Activated effector memory CD4-positive, alpha-beta T cell treated with anti-CD3 and anti-CD28 coated beads, Interleukin-2, amount 50 U/mL, for 16 hours (primary cell): ENCODE measurements around the gene KRT83.
A peak's percentile ranks its signal among the peaks of the same experiment; 100 is the strongest.
"Not testable (repeated sequence)": the region's sequence is repeated elsewhere in the genome, so short reads cannot be mapped to it uniquely, and the experiment has no call there.

Experiments used
- DNase-seq: peaks from one replicate; pipeline ENCODE4 v3.0.0-alpha.2; 2020

KRT83 gene

DNA sequence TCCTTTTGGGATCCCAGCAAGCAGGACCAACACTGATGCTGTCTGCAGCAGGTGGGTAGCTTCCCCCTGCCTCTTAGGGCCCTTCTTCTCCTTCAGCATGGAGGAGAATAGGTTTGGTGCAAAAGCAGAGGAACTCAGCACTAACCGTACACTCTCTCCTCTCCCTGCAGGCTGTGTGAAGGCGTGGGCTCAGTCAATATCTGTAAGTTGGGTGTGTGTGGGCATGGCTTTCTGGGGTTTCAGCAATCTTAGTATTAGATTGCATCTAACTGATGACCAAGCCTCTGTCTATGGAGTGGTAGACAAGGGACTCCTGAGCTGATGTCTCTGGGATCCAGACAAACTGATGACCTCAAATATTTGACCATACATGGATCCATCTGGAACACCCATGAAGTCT, 31.8 kb upstream of the KRT83 start:
- DNase-seq = peak; percentile 30

DNA sequence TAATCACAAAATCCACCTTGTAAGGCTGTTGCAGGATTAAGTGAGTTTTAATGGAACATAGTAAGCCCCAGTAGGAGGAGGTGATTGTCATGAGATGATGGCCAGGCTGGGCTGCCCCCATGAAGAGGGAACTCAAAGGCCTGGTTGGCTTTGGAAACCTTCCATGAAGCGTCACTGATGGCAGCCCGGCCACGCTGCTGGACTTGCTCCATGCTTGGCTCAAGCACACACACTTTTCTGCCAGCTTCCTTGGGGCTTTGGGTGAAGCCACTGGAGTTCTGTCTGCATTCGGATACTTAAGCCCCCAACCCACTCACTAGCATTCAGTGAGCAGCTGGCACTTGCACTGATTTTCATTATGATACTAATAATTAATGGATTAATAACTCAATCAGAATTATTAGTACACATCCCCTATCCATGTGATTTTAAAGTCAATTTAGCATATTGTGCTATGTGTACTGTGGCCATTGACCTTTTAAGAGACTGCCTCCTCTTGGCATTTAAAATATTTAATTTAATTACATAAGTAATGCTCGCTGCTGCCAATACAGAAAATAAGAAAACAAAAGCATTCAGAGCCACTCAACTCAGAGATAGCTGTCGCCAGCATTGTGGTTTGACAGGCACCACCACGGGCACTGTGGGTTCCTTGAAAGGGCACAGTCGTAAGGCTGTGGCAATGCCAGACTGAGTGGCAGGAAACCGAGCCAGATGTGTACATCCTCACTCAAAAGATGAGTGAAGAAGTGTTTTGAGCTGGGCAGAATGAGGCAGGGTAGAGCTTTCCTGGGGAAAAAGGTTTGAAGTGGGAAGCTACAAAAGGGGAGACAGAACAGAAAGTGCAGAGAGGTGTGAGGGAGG, 30.2 kb upstream of the KRT83 start:
- peak; percentile 75 for DNase-seq

DNA sequence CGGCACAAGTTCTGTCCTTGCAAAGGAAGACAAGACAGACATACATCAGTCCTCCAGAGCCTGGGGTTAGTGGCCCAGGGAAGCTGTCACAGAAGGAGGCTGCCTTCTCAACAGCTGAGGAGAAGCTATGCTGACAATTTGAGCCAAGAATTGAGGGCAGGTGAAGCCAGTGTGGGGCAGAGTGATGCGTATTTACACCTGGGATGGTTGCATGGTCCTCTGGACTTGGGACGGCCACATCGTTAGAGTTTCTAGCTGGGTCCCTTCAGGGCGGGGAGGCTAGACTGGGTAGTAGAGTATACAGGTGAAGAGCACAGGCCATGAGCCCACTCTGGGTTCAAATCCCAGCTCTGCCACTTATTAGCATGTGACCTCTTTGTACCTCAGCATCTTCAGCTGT, 29.6 kb upstream of the KRT83 start:
- peak; percentile 36 for DNase-seq

DNA sequence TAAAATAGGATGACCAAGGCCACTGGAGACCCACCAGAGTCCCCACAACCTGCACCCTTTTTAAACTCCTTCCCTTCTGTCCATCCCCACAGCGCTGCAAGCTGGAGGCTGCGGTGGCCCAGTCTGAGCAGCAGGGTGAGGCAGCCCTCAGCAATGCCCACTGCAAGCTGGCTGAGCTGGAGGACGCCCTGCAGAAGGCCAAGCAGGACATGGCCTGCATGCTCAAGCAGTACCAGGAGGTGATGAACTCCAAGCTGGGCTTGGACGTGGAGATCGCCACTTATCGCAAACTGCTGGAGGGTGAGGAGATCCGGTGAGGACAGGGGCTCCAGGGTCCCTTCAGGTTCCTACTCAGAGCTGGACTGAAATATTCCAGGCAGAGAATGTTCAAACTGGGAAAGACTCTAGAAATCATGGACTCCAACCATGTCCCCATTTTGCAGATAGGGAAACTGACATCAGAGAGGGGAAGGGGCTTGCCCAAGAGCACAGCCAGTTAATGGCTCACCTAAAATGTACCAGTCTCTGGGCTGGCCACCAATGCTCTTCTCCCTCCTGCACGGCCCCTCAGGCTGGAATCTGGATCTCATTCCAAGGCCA, 28.9 kb upstream of the KRT83 start:
- peak; percentile 49 for DNase-seq

DNA sequence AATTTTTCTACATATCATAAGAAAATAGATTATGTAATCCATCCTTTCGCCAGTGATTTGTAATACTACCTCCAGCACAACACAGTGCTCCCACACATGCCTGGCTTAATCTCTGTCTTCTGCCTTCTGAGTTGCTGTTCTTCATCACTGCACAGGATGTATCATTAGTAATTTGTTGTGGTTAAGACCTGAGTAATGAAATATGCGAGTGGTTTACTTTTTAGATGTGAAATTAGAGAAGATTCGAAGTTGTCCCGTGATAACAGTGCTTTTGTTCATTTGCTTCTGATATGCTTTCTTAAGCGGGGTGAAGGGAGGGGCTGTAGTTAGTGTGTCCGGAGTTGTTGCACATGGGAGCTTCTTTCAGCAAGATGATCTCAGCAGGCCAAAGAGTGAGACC, 28.0 kb upstream of the KRT83 start:
- peak; percentile 22 for DNase-seq

DNA sequence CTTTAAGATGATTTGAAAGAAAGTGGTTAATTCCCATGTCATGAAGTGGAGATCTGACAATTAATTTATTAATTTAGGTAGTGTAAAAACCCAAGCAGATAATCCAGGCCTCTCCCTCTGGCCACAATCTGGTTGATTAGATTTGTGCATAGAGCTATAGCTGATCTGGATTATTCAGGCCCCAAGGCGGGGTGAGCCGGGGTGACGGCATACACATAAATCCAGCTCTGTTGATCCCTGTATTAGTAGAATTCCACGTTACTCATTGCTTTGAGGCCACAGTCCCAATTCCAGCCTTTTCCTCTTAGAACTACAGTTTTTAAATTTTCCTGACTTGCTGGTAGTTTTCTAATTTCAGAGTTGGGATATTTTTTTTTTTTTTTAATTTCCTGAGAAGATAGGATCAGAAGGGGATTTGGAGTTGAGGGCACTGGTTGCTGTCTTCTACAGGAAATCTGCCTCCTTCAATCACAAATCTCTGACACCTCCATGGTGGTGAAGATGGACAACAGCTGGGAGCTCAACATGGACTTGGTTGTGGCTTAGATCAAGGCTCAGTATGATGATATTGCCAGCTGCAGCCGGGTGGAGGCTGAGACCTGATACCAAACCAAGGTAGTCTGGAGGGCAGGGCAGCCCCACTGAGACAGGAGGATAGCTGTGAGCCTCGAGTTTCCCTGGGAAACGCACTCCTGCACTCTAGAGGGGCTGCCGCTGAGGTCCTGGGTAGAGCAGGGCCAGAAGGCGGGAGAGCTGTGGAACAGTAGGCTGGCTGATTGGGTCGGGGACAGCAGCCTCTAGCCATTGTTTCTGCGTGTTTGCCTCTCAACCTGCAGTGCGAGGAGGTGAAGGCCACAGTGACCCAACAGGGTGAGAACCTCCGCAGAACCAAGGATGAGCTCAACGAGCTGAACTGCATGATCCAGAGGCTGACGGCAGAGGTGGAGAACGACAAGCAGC, 26.6 kb upstream of the KRT83 start:
- peak; percentile 31 for DNase-seq

DNA sequence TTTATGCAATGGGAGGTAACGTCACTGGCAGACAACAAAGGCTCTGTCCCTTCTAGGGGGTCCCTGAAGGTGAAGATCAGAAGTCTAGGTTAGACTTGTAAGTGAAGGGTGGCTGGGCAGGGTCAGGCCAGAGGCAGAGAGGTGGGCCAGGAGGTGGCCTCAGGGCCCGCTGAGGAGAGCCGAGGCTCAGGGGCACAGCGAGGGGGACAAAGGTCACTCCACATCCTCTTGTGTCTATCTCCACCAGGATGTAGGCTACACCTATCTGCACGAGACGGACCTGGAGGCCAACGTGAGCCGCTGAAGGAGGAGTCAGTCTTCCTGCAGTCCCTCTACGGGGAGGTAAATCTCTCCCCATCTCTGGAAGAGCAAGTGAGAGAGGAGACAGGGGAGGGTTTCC, 25.8 kb upstream of the KRT83 start:
- DNase-seq = peak; percentile 22

DNA sequence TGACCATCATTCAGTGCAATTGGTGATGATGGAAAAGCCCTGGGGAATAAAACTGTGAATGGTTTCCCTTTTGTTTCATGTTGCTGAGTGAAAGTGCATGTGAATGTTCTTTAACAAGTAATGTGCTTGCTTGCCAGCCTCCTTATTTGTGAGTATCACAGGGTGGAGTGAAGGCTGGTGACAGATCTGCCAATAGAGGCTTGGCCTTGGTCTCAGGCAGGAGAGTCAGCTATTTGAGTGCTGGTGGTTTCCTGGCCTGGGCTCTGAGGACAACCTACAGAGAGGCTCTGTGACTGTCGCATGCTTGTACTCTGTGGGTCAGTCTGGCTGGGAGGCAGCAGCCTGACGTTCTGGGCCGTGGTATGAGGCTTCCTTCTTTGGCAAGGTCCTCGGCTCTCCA, 25.4 kb upstream of the KRT83 start:
- DNase-seq = no peak

DNA sequence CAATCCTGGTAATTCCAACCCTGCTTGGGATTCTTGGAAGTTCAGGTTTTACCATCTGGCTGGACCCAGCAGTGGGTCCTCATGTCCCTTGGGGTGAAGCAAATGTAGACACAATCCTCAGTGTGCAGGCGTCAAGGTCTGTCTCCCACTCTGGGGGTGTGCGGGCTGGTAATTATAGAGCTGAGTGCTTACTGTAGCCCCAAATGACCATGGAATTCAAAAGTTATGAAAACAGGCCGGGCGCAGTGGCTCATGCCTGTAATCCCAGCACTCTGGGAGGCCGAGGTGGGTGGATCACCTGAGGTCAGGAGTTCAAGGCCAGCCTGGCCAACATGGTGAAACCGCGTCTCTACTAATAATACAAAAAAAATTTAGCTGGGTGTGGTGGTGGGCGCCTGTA, 23.8 kb upstream of the KRT83 start:
- not testable (repeated sequence) for DNase-seq

DNA sequence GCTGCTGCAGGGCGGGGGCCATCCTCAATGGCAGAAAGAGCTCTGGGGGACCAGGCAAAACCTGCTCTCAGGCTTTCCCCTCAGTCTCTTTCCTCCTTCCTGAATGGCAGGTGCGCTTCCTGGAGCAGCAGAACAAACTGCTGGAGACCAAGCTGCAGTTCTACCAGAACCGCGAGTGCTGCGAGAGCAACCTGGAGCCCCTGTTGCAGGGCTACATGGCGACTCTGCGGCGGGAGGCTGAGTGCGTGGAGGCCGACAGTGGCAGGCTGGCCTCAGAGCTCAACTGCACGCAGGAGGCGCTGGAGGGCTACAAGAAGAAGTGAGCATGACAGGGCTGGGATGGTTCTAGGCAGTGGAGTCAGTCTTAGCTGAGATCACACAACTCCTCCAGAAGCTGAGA, 22.9 kb upstream of the KRT83 start:
- DNase-seq = peak; percentile 47

DNA sequence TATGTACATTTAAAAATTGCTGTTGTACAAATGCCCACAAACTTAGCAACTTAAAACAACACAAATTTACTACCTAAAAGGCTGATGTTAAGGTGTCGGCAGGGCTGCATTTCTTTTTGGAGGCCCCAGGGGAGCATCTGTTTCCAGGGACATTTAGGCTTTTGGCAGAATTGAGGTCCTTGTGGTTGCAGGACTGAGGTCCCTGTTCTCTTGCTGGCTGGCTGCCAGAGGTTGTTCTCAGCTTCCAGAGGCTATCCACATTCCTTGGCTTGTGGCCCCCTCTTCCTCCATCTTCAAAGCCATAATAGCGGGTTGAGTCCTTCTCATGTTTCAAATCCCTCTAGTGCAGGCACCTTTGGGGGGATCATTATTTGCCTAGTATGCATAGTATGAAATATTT, 22.4 kb upstream of the KRT83 start:
- DNase-seq = peak; percentile 31

DNA sequence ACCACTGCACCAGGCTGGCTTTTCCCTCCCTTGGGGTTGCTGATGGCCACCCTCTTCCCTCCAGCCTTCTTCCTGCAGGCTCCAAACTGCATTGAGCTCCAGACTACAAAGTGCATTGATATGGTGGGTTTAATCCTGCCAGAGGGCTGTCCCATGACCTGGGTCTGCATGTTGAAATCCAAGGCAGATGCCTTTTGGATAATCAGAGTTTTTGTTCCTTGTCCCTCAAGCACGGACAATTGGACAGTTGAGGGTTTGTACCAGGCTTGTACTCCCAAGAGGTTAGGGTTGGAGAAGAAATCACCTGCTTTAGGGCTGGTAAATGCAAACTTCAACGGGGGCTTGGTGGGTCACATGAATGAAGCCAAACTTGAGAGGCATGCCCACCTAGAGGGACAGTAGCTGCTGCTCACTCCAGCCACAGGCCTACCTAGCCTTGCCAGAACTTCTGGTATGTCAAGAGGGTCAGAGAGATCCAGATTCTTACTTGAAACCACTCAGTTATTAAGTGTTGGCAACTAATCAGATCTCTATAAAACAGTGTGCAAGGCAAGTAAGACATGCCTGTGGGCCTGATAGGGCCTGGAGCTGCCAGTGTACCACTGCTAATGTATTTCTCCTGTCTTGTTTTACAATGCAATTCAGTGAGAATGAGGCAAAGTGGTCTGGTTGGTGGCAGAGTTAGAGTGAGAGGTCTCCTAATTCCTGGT, 21.7 kb upstream of the KRT83 start:
- peak; percentile 6 for DNase-seq

DNA sequence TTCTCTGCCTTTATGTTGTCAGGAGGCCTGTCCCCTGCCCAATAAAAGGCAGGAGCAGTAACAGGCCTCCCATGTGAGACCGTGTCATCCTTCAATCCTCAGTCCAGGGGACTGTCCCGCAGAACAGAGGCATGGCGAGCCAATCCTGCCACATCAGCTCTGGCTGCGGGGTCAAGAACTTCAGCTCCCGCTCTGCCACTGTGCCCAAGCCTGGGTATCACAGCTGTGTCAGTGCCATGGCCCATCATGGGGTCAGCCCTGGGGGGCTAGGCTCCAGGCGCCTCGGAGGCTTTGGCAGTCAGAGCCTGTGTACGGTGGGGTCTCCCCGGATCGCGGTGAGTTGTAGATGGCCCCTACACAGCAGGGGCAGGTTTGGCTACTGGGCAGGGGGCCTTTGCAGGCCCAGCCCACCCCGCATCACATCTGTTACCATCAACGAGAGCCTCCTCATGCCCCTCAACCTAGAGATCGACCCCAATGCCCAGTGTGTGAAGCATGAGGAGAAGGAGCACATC, 19.9 kb upstream of the KRT83 start:
- peak; percentile 56 for DNase-seq

DNA sequence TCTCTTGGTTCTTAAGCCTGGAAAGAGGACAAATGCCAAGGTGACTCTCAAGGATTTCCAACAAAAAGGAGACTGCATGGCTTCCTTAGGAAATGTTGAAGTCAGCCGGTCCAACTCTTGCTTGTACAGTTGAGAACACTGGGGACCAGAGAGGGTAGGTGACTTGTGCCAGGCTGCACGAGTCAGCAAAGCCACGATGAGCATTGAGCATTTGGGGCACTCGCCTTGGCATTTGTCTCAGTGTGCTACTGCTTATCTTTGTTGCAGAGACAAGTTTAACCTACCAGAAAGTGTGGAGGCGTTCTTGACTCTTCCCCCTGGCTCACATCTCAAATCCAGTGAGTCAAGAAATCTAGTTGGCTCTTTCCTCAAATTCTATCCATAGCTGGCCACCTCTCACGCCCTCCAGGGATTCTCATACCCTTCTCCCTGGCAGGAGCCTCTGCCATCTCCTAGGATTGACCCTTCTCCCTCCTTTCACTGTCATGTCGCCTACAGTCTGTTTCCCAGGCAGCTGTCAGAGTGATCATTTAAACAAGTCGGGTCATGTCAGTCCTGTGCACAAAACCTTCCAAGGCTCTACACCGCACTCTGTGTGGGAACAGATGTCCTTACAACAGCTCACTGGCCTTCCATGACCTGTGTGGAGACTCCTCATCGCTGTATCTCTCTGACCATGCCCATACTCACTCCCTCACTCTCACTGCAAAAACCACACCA, 17.2 kb upstream of the KRT83 start:
- DNase-seq = peak; percentile 24

DNA sequence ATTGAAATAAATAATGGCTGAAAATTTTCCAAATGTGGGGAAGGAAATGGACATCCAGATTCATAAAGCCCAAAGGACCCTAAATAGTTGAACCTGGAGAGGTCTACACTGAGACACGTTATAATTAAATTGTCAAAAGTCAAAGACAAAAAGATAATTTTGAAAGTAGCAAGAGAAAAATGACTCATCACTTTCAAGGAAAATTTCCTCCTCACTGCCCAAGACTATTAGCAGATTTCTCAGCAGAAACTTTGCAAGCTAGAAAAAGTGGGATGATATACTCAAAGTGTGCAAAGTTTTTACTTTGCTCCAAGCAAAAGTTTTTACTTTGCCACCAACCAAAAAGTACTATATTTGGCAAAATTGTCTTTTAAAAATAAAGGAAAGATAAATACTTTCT, 15.9 kb upstream of the KRT83 start:
- no peak for DNase-seq

DNA sequence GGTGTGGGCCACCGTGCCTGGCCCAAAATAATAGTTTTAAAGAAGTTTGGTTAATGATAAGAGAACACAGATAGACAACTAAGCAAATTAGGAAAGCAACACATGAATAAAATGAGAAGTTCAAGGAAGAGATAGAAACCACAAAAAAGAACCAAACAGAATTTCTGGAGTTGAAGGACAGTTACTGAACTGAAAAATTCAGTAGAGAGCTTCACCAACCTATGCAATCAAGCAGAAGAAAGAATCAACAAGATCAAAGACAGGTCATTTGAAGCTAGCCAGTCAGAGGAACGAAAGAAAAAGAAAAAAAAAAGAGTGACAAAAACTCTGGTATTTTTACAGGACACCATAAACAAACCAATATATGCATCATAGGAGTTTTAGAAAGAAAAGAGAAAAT, 15.4 kb upstream of the KRT83 start:
- DNase-seq = no peak

DNA sequence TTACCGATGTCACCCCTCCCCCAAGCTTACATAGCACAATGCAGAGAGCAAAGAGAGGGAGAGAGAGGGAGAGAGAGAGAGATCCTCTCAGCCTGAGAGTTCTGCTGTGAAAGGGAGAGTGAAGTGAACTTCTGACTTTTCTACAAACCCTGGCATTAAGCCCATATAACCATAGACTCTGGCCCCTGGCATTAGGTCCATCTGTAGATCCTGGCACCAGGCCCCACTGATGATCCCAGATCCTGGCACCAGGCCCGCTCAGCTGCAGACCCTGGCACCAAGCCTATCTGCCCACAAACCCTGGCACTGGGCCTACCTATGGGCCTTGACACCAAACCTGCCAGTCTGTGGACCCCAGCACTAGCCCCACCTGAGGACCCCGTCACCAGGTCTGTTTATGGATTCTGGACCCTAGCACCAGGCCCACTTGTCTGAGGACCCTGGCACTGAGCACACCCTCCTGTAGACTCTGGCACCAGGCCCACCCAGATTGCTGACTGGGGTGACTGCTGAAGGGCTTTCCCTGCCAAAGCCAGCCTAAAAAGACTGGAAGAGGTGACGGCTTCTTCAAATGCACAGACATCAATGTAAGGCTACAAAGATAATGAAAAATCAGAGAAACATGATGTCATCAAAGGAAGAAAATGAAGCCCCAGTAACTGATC, 14.5 kb upstream of the KRT83 start:
- peak; percentile 22 for DNase-seq

DNA sequence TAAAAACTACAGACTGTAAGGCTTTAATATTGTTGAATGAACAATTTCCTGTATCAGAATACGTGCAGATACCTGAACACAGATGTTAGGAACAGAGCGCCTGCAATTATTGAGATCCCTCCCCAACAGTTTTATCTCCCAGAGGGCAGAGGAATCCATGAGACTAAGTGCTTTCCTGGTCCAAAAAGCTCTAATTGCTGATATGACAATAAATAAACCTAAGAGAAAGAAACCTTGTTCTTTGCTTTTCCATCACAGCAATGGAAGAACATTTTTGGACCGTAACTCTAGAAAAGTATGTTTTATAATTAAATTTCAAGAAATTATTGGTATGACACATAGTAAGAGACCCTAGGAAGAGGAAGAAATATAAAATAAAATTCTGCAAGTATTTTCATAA, 13.0 kb upstream of the KRT83 start:
- DNase-seq = no peak

DNA sequence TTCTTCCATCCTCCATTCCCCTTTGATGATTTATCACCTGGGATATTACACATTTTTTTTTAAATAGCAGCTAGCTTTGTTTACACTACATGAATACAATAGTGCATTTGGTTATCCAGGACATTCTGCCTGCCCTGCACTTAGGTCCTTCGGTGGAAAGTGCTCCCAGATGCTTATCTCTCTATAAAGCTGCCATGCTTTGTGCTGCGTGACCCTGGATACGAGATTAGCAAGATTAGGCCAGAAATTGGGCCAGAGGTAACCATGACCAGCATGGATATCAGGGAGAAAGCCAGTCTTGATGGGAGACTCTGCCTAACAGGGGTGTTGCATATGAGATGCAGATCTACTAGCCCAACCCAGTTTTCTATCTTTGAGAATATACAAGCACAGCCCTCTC, 12.1 kb upstream of the KRT83 start:
- DNase-seq = no peak

DNA sequence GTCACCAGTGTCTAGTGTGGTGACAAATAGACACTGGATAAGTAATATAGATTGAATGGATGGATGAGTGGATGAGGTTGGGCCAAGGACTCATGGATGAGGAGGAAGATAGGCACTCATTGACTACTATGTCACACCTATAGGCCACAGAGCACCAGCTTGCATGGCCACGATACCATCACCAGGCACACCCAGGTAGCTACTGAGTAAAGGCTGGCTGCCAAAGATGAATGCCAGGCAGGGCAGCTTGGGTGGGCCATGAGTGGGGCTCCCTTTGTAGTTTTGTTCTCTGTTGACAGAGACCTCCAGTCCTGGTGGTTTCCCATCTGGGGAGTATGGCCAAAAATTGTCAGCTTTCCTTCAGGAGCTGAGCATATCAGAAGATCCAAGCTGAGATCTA, 11.2 kb upstream of the KRT83 start:
- peak; percentile 5 for DNase-seq

DNA sequence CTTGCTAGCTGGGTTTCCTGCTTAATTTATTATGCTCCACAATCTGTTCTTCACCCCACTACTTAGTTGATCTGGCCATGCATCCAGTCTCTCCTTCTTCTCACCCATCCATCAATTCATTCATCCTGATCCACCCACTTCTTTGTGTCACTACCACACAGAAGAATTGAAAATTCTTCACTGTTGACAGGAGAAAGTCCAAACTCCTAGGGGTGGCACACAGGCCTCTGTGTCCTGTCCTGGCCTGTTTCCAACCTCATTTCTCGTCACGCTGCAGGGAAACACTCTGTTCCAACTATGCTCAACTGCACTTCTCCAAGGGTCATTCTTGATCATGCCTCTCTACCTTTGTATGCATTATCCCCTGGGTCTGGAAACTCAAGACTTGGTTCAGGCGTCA, 10.6 kb upstream of the KRT83 start:
- DNase-seq = peak; percentile 9
